CD4-positive, alpha-beta T cell treated with Interleukin-6 at 100 ng/mL for 8 hours (primary cell): Measurements from ENCODE around the gene PCNP.
A peak's percentile ranks its signal among the peaks of the same experiment; 100 is the strongest.
"Not testable (repeated sequence)": the region's sequence is repeated elsewhere in the genome, so short reads cannot be mapped to it uniquely, and the experiment has no call there.

Experiments
- DNase-seq: peaks from one replicate; pipeline ENCODE4 v3.0.0-alpha.2; 2020; ENCODE audit warnings: mixed read lengths, low spot score

Gene PCNP, protein sequence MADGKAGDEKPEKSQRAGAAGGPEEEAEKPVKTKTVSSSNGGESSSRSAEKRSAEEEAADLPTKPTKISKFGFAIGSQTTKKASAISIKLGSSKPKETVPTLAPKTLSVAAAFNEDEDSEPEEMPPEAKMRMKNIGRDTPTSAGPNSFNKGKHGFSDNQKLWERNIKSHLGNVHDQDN

GRCh38 chr3:101573449-101574387 is at the start of gene PCNP:
Gene PCNP, plus strand, starts transcription at chr3:101574180. Its CDS starts 36 bp downstream, at chr3:101574216.
- peak; percentile 98 for DNase-seq

GRCh38 chr3:101527441-101527840 is 46.5 kb upstream of the PCNP start:
- DNase-seq, result no peak

- DNase-seq, result no peak
Measured at GRCh38 chr3:101527906-101528305, 46.1 kb upstream of the PCNP start.

DNA sequence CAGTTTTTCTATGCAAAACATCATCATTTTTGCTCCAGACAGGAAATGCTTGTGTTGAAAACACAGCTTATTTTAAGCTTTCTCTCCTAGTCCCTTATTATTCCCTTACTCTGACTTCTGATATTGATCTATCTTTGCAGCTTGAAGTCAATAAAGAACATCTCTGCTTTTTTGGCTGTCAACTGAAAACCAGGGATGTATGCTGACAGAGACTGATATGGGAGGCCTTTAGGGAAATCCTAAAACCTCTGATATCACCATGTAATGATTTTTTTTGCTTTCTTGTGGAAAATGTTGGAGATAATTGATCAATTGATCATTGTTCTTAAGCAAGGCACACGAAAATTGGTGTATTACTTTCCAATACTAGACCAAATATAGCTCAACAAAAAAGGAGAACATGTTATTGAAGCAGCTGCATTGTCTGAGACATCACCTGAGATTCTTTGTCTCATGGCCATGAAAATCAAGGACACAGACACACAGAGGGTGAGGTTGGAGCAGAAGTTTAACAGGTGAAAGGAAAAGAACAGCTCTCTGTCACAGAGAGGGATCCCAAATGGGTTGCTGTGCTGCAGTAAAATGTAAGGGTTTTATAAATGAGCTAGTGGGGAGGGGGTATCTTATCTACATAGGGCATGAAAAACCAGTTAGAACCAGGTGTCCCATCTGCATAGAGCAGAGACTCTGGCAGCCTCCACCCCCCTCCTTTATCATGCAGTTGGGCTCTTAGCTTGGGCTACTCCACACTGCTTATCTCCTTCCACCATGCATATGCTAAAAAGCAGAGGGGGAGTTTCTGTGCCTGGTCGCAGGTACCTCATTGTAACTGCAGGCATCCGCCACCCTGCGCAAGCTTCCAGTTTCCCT is 43.9 kb upstream of the PCNP start:
- DNase-seq, result no peak

DNA sequence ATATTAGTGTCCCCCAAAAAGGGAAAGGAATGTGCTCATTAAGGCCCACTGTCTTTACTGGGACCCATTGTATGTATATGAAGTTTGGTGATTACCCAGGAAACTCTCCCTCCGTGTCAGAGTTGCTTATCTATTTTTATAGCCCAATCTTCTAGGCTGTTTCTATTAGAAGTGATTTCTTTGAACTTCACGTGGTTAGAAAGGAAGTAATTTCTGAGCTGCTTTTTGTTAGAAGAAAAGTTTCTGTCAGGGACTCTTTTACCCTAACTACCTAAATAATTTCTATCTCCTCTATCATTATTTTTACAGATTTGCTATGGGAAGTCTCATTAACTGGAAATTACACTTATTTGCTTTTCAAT is 43.3 kb upstream of the PCNP start:
- peak; percentile 27 for DNase-seq

DNA sequence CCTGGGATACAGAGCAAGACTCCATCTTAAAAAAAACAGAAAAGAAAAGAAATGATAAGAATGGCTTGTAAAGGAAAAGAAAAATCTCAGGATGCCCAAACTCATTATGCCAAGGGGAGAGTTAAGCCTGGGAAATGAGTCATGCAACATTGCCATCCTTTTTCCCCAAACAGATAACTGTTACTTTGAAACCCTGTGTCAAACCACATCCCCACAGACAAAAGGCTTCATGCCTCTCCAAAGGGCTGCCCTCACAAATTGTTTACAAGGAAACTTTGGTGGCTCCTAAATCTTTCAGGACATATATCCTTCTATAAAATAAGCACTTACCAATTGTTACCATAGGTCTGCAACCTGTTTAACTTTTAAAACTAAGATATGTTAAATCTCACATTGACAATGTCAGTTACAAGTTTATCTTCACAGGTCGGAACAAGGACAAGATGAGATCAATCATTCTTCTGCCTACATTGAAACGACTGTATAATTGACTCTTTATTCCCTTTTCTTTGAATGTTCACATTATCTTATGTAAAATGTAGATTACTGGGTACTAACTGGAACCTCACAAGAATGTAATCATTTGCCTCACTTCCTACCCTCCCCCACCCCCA is 42.4 kb upstream of the PCNP start:
- peak; percentile 42 for DNase-seq

- no peak for DNase-seq
Measured at GRCh38 chr3:101532783-101533602, 41.0 kb upstream of the PCNP start.

DNA sequence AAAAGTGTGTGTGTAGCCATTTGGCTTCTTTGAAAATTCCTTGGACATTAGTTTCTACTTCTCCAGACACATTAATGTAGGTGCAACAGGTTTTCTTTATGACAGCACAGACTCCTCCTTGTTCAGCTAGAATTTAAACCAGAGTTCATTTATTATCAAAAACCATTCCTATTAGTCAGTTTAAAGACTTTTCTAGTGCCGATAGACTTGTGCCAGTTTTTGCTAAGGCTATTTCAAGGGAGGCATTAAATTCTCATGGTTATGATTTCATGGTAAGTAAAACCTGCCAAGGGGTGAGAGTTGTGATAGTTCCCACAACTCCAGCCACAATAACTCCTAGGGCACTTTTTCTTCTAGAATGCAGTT is 40.4 kb upstream of the PCNP start:
- DNase-seq, result no peak

- DNase-seq, result no peak
Measured at GRCh38 chr3:101535221-101535620, 38.8 kb upstream of the PCNP start.

- DNase-seq, result no peak
Measured at GRCh38 chr3:101536266-101536665, 37.7 kb upstream of the PCNP start.

GRCh38 chr3:101536955-101537354 is 37.0 kb upstream of the PCNP start:
- DNase-seq, result not testable (repeated sequence)

- DNase-seq, result peak; percentile 46
Measured at GRCh38 chr3:101542957-101543356, 31.0 kb upstream of the PCNP start.

GRCh38 chr3:101544161-101544850 is 29.7 kb upstream of the PCNP start:
- peak; percentile 17 for DNase-seq

DNA sequence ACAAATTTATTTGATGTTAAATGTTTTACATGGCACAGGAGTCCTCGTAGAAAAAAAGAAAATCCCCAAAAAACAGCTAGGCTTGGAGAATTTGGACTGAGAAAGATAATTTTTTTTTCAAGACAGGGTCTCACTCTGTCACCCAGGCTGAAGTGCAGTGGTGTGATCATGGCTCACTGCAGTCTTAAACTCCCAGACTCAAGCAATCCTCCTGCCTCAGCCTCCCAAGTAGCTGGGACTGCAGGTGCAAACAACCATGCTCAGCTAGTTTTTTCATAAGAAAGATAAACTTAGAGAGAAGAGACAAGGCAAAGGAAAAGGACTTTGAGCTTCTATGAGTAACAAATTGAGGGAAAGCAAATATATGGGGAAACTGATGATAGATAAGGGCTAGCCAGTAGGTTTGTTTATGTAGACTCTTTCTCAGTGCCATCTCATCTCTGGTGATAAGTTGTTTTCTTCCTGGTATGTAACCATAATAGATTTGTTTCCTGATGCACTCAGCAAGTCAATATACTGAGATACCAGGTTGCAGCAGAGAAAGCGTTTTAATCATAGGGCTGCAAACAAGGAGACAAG is 25.4 kb upstream of the PCNP start:
- no peak for DNase-seq

DNA sequence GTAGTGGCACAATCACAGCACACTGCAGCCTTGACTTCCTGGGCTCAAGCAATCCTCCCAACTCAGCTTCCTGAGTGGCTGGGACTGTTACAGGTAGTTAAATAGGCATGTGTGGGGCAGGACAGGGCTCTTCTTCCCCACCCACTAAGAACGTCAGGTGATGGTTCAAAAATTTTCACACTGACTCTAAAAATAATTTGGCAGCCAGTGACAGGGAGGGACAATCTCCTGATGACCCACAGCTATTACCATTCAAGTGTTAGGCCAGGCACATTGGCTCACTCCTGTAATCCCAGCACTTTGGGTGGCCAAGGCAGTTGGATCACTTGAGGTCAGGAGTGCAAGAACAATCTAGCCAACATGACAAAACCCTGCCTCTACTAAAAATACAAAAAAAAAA is 24.5 kb upstream of the PCNP start:
- no peak for DNase-seq

- DNase-seq, result not testable (repeated sequence)
Measured at GRCh38 chr3:101551359-101552081, 22.5 kb upstream of the PCNP start.

DNA sequence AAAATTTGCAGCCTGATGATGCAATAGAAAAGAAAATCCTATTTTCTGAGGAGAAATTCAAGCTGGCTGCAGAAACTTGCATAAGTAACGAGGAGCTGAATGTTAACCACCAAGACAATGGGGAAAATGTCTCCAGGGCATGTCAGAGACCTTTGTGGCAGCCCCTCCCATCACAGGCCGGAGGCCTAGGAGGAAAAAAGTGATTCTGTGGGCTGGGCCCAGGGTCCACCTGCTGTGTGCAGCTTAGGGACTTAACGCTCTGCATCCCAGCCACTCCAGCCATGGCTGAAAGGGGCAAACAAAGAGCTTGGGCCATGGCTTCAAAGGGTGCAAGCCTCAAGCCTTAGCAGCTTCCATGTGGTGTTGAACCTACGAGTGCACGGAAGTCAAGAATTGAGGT is 20.6 kb upstream of the PCNP start:
- DNase-seq, result not testable (repeated sequence)

GRCh38 chr3:101556064-101556463 is 17.9 kb upstream of the PCNP start:
- DNase-seq, result no peak

DNA sequence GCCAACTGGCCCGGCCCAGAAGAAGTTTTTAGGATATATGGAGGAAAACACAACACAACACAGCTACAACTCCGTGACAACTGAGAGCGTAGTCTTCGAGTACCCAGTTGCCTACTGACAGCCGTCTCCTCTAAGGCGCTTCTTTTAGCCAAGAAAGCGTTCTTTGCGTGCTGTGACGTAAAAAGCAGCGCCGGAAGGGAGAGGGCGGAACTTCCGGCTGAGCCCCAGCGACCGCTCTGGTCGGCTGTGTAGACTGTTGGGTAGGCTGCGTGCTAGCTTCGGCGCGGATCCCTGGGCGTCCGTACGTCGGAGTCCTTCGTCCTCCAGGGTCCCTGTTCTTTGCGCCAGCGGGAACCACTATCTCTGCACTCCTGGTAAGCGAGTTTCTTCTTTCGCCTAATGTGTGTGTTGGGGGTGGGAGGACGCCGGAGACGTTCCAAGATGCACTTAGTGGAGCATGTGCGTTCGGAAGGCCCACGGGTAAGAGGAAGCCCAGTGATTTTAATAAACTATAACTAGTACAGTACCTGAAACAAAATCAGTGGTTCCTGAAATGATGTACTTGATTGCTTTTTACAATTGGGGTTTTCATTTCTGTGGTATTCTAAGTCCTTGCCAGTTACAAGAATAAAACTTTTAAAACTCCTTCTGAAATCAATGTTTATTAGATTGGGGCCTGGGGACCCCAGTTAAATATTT is 12.2 kb upstream of the PCNP start, which contains the start of gene TRMT10C:
TRMT10C (plus strand) TSS at position 239 of the 699 bp plus-strand sequence. CDS start 2,914 bp downstream, outside the sequence.
- DNase-seq, result peak; percentile 91
